B cell (primary cell): ENCODE measurements around the gene AS3MT. TPM values are rescaled to one million over a fixed set of nuclear protein-coding genes. Genes with fewer than 3 reads are reported as not detected.

Source experiments
- ATAC-seq: fragments of 200-7000 bp; cut with Tn5 transposase; one replicate; pipeline ENCODE4 v1.10.0; 2021; ENCODE audit warnings: low read depth, mild to moderate bottlenecking, moderate number of reproducible peaks, moderate library complexity
- CTCF ChIA-PET: fragments of 350-600 bp; sonication (Branson Sonifier 250); formaldehyde crosslinking; loops from one replicate; lab custom pipeline; 2021; ENCODE audit warnings: antibody characterized with exemption, inconsistent platforms; lab: Charles Lee
- POLR2A ChIA-PET: fragments of 350-600 bp; sonication (Branson Sonifier 250); formaldehyde crosslinking; loops from one replicate; lab custom pipeline; 2021; ENCODE audit warnings: antibody characterized with exemption; lab: Charles Lee
- DNase-seq: peaks from one replicate; pipeline ENCODE4 v3.0.0; 2013
- H2AFZ ChIP-seq: 2 replicates; pipeline ENCODE4 v1.6.1; 2012; ENCODE audit warnings: mild to moderate bottlenecking, low read depth, low read length; ENCODE audit not compliant: insufficient read depth, poor library complexity, severe bottlenecking
- H3K27ac ChIP-seq, 2 donors: 1 replicate in 1 of 2; 2 replicates in 1 of 2; pipeline ENCODE4 v1.5.1; 2012 to 2013; ENCODE audit warnings: low read length in 2 of 2, mild to moderate bottlenecking in 2 of 2, moderate library complexity in 1 of 2
- H3K27me3 ChIP-seq, 4 experiments: fragments of 200-600 bp in 1 of 4; sonication (generic) in 1 of 4; replicated peaks in 1 of 4; 1 replicate in 2 of 4; 2 replicates in 2 of 4; pipeline versions ENCODE4 v1.6.1 to v1.7.0; 2013 to 2016; ENCODE audit warnings: low read length in 3 of 4, mild to moderate bottlenecking in 2 of 4, mixed read lengths in 1 of 4, moderate library complexity in 1 of 4; ENCODE audit not compliant: insufficient read depth in 4 of 4, control insufficient read depth in 3 of 4; ENCODE audit errors: control extremely low read depth in 1 of 4
- H3K36me3 ChIP-seq, 2 experiments: replicated peaks in 1 of 2; 1 replicate in 1 of 2; 2 replicates in 1 of 2; pipeline versions ENCODE4 v1.6.1 to v1.7.1; 2013; ENCODE audit warnings: low read length in 1 of 2; ENCODE audit not compliant: insufficient read depth in 2 of 2, control insufficient read depth in 1 of 2; ENCODE audit errors: control extremely low read depth in 1 of 2, extremely low read depth in 1 of 2
- H3K4me1 ChIP-seq, 2 donors: fragments of 200-600 bp in 1 of 2; sonication (generic) in 1 of 2; 1 replicate in 1 of 2; 2 replicates in 1 of 2; pipeline versions ENCODE4 v1.5.1 to v1.6.1; 2013 to 2017; ENCODE audit warnings: low read length in 2 of 2; ENCODE audit not compliant: control insufficient read depth in 2 of 2, insufficient read depth in 2 of 2
- H3K4me2 ChIP-seq: replicated peaks from 2 replicates; pipeline ENCODE3; 2012; ENCODE audit warnings: mild to moderate bottlenecking, low read depth, low read length; ENCODE audit not compliant: poor library complexity, severe bottlenecking
- H3K4me3 ChIP-seq, 5 experiments: fragments of 200-600 bp in 1 of 5; sonication (generic) in 1 of 5; 1 replicate in 3 of 5; 2 replicates in 2 of 5; pipeline versions ENCODE4 v1.5.1 to v1.7.0; 2011 to 2016; ENCODE audit warnings: low read length in 4 of 5, mild to moderate bottlenecking in 4 of 5, low read depth in 2 of 5, control low read depth in 1 of 5, moderate library complexity in 1 of 5; ENCODE audit not compliant: insufficient read depth in 1 of 5; ENCODE audit errors: control extremely low read depth in 1 of 5, extremely low read depth in 1 of 5
- H3K79me2 ChIP-seq: fragments of 200-600 bp; sonication (generic); one replicate; pipeline ENCODE4 v1.6.0; 2016; ENCODE audit warnings: low read length; ENCODE audit not compliant: control insufficient read depth, insufficient read depth
- H3K9ac ChIP-seq: fragments of 200-600 bp; sonication (generic); 2 replicates; pipeline ENCODE4 v1.6.1; 2017; ENCODE audit warnings: mild to moderate bottlenecking, low read length, moderate library complexity
- H3K9me3 ChIP-seq, 3 donors: one replicate each; pipeline versions ENCODE4 v1.6.1 to v1.7.1; 2013; ENCODE audit warnings: low read length in 2 of 3; ENCODE audit not compliant: control insufficient read depth in 2 of 3, insufficient read depth in 1 of 3; ENCODE audit errors: control extremely low read depth in 1 of 3
- H4K20me1 ChIP-seq: 2 replicates; pipeline ENCODE4 v1.6.0; 2012; ENCODE audit warnings: mild to moderate bottlenecking, low read length; ENCODE audit not compliant: insufficient read depth, control insufficient read depth, poor library complexity, severe bottlenecking
- H3K27ac Mint-ChIP-seq: one replicate; pipeline ENCODE4 v1.8.0; 2021; ENCODE audit warnings: mixed read lengths
- H3K27me3 Mint-ChIP-seq: one replicate; pipeline ENCODE4 v1.8.0; 2021; ENCODE audit warnings: mixed read lengths
- H3K4me1 Mint-ChIP-seq: one replicate; pipeline ENCODE4 v1.8.0; 2021; ENCODE audit warnings: mixed read lengths
- H3K4me3 Mint-ChIP-seq: one replicate; pipeline ENCODE4 v1.8.0; 2021; ENCODE audit warnings: mixed read lengths
- H3K9me3 Mint-ChIP-seq: one replicate; pipeline ENCODE4 v1.8.0; 2022; ENCODE audit warnings: mixed read lengths; ENCODE audit not compliant: insufficient read depth
- EZH2 ChIP-seq: IDR thresholded peaks from 2 replicates; pipeline ENCODE4 v1.6.1; 2012; ENCODE audit warnings: borderline replicate concordance, low read depth, mild to moderate bottlenecking, moderate library complexity, low read length; ENCODE audit not compliant: insufficient read depth, poor library complexity, severe bottlenecking
- WGBS: methylation state at CpG from one replicate; pipeline ENCODE4 v1.1.5; 2013; ENCODE audit warnings: missing lambda C conversion rate; ENCODE audit not compliant: insufficient coverage; 5-methylcytosine and 5-hydroxymethylcytosine counted together
- intact Hi-C: fragments of 100-400 bp; cut with micrococcal nuclease; formaldehyde crosslinking; loops from one replicate; pipeline ENCODE4 v1.10.0; 2022
- polyA plus RNA-seq: library from polyadenylated mRNA; depleted of rRNA; stranded (reverse); fragments of >200 nt; gene quantifications from 2 replicates; pipeline ENCODE4 v1.2.3, GENCODE V29; 2012
- total RNA-seq, 2 donors: library from RNA; stranded (reverse); fragments of 120-200 nt in 1 of 2; gene quantifications; 1 replicate in 1 of 2; 2 replicates in 1 of 2; pipeline versions ENCODE4 v1.2.3 to v1.2.4, GENCODE V29; 2013 to 2022
- TF ChIP-seq, protein P1 (sequence below): fragments of 200-600 bp; IDR thresholded peaks from one replicate; pipeline ENCODE4 v1.8.0; 2022; ENCODE audit warnings: antibody characterized with exemption, mild to moderate bottlenecking

Gene AS3MT
- total and polyA plus RNA-seq, 2 donors (not counting 1 experiment from before 2014, with no cell fraction given), result 0.25 TPM; not detected in 1

DNA sequence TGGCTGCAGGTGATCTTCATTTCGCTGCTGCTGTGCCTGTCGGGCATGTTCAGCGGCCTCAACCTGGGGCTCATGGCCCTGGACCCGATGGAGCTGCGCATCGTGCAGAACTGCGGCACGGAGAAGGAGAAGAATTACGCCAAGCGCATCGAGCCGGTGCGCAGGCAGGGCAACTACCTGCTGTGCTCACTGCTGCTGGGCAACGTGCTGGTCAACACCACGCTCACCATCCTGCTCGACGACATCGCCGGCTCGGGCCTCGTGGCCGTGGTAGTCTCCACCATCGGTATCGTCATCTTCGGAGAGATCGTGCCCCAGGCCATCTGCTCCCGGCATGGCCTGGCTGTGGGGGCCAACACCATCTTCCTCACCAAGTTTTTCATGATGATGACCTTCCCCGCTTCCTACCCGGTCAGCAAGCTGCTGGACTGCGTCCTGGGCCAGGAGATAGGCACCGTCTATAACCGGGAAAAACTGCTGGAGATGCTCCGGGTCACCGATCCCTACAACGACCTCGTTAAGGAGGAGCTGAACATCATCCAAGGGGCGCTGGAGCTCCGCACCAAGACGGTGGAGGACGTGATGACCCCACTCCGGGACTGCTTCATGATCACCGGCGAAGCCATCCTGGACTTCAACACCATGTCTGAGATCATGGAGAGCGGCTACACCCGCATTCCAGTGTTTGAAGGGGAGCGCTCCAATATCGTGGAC lies 50.1 kb downstream of the AS3MT start:
- H3K4me3 ChIP-seq, result peak overlapping the region; percentile 60 to 95 (median 93)
- H3K9me3 Mint-ChIP-seq, result no peaks in the 10 kb centered on the region
- H3K4me3 Mint-ChIP-seq, result peak overlapping the region; percentile 98
- peaks cover 26% of the 10 kb centered on the region for H3K79me2 ChIP-seq
- H3K27me3 Mint-ChIP-seq, result peaks cover 12% of the 10 kb centered on the region
- 54% methylated on average over 45 of the region's 47 CpGs for WGBS
- ChIA-PET POLR2A (no interaction called here), CTCF (interaction anchor here (1.1 to 4.0 kb wide), 4 partner anchors 150 to 414 kb away, joined by 3 to 30 read pairs (median 10); no protein-coding TSS in a partner anchor)
- no peak overlapping the region for H3K27ac ChIP-seq
- DNase-seq, result no peak
- peaks cover 0 to 3% (median 0%) of the 10 kb centered on the region in 3 donors for H3K9me3 ChIP-seq
- no peaks in the 10 kb centered on the region for H4K20me1 ChIP-seq
- H3K27me3 ChIP-seq, result peaks cover 0 to 7% (median 4%) of the 10 kb centered on the region in 4 experiments
- peak overlapping the region; percentile 94 for H3K9ac ChIP-seq
- intact Hi-C loops, result loop anchor here (2.0 to 10.0 kb wide), 5 partner anchors 272 to 1348 kb away; partner anchors contain the start of genes GSTO2, PPRC1 and SFR1
- no peak for TF ChIP-seq EZH2
- peak overlapping the region; percentile 96 for H3K4me2 ChIP-seq
- H3K36me3 ChIP-seq, result no peaks in the 10 kb centered on the region
- H3K27ac Mint-ChIP-seq, result peak overlapping the region; percentile 20
- peaks cover 33 to 34% of the 10 kb centered on the region in 2 donors for H3K4me1 ChIP-seq
- no peak for ATAC-seq
- peak overlapping the region; percentile 100 for H2AFZ ChIP-seq
- H3K4me1 Mint-ChIP-seq, result peaks cover 60% of the 10 kb centered on the region

DNA sequence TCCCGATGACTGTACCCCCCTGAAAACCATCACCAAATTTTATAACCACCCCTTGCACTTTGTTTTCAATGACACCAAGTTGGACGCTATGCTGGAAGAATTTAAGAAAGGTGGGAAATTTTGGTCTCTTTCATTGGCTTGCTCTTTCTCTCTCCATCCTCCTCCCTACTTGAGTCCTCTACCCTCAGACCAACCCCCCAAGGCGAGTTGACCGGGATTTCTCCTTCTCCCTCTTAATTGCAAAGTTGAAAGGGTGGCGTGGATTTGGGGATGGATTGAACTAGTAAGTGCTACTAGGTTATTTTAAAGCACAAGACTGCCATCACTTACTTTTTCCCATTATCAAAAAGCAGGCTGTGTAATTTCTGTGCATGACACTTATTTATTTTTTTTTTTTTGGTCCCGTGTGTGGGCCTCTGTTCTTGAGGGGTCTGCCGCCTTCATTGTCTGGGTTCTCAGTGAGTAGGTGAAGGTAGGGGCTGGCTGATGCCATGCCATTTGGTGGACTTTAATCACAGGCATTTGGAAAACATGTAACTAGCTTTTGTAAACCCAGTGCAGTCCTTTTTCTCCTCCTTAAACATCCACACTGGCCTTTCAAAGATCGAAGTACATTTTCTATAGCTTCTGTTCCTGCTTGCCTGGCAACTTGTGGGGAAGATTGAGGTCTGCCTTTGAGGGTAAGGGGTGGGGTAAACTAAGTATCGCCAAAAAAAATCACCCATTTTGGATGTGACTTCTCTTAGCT lies 50.9 kb downstream of the AS3MT start:
- Histone ChIP-seq H3K9ac (no peak overlapping the region), H2AFZ (no peak overlapping the region), H3K79me2 (peaks cover 33% of the 10 kb centered on the region), H3K4me1 (peaks cover 33 to 34% of the 10 kb centered on the region in 2 donors), H3K4me2 (peak overlapping the region; percentile 96), H4K20me1 (no peaks in the 10 kb centered on the region), H3K27ac (no peak overlapping the region), H3K36me3 (no peaks in the 10 kb centered on the region), H3K9me3 (peaks cover 0 to 3% (median 0%) of the 10 kb centered on the region in 3 donors), H3K4me3 (no peak overlapping the region), H3K27me3 (peaks cover 0 to 7% (median 4%) of the 10 kb centered on the region in 4 experiments)
- ATAC-seq (no peak), DNase-seq (no peak)
- H3K4me1 Mint-ChIP-seq, result peaks cover 60% of the 10 kb centered on the region
- intact Hi-C loops, result loop anchor here (2.0 to 10.0 kb wide), 5 partner anchors 273 to 1347 kb away; partner anchors contain the start of genes GSTO2, PPRC1 and SFR1
- H3K27ac Mint-ChIP-seq, result peak overlapping the region; percentile 78
- no peak for TF ChIP-seq EZH2
- TF ChIP-seq, protein P1, sequence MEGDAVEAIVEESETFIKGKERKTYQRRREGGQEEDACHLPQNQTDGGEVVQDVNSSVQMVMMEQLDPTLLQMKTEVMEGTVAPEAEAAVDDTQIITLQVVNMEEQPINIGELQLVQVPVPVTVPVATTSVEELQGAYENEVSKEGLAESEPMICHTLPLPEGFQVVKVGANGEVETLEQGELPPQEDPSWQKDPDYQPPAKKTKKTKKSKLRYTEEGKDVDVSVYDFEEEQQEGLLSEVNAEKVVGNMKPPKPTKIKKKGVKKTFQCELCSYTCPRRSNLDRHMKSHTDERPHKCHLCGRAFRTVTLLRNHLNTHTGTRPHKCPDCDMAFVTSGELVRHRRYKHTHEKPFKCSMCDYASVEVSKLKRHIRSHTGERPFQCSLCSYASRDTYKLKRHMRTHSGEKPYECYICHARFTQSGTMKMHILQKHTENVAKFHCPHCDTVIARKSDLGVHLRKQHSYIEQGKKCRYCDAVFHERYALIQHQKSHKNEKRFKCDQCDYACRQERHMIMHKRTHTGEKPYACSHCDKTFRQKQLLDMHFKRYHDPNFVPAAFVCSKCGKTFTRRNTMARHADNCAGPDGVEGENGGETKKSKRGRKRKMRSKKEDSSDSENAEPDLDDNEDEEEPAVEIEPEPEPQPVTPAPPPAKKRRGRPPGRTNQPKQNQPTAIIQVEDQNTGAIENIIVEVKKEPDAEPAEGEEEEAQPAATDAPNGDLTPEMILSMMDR, result no peak
- peak overlapping the region; percentile 98 for H3K4me3 Mint-ChIP-seq
- WGBS, result no CpG with 5 or more reads among the region's 9 CpGs
- CTCF ChIA-PET, result interaction anchor here (1.1 to 4.0 kb wide), 4 partner anchors 85 to 324 kb away, joined by 3 to 16 read pairs (median 4); no protein-coding TSS in a partner anchor
- peaks cover 6% of the 10 kb centered on the region for H3K27me3 Mint-ChIP-seq
- H3K9me3 Mint-ChIP-seq, result no peaks in the 10 kb centered on the region
- POLR2A ChIA-PET, result no interaction called here
